OCI-LY3 (cell line): Measurements from ENCODE around the gene SLC24A4.

Source experiments
- H2AFZ ChIP-seq: fragments of 200-600, 300-600 bp; shearing (Covaris generic); 2 replicates; pipeline ENCODE4 v1.6.0; 2014; ENCODE audit warnings: antibody characterized with exemption, low read depth, low read length
- H3K27ac ChIP-seq: fragments of 200-600, 300-600 bp; sonication (generic); 2 replicates; pipeline ENCODE4 v1.5.1; 2014; ENCODE audit warnings: mild to moderate bottlenecking, low read length, moderate library complexity, mixed read lengths
- H3K27me3 ChIP-seq: fragments of 200-600, 300-600 bp; sonication (generic); 2 replicates; pipeline ENCODE4 v1.6.1; 2014; ENCODE audit warnings: low read depth, low read length, mixed read lengths
- H3K36me3 ChIP-seq: fragments of 200-600, 300-600 bp; sonication (generic); replicated peaks from 2 replicates; pipeline ENCODE3; 2014; ENCODE audit warnings: low read depth, low read length, mixed read lengths
- H3K4me1 ChIP-seq: fragments of 300-600, 200-600 bp; sonication (generic); 2 replicates; pipeline ENCODE4 v1.6.1; 2014; ENCODE audit warnings: low read length, mixed read lengths
- H3K4me2 ChIP-seq: fragments of 200-600, 300-600 bp; sonication (generic); 2 replicates; pipeline ENCODE4 v1.6.1; 2014; ENCODE audit warnings: low read length, mixed read lengths
- H3K4me3 ChIP-seq: fragments of 300-600, 200-600 bp; sonication (generic); 2 replicates; pipeline ENCODE4 v1.5.1; 2014; ENCODE audit warnings: antibody characterized with exemption, mild to moderate bottlenecking, low read length, moderate library complexity
- H3K79me2 ChIP-seq: fragments of 300-600, 200-600 bp; shearing (Covaris generic); 2 replicates; pipeline ENCODE4 v1.6.1; 2014; ENCODE audit warnings: mild to moderate bottlenecking, low read length, mixed read lengths
- H3K9ac ChIP-seq: fragments of 300-600, 200-600 bp; shearing (Covaris generic); 2 replicates; pipeline ENCODE4 v1.6.0; 2014; ENCODE audit warnings: mild to moderate bottlenecking, low read length, moderate library complexity
- H3K9me3 ChIP-seq: fragments of 200-600, 300-600 bp; shearing (Covaris generic); 2 replicates; pipeline ENCODE4 v1.6.1; 2014; ENCODE audit warnings: low read length, mixed read lengths; ENCODE audit not compliant: insufficient read depth
- H4K20me1 ChIP-seq: fragments of 200-600, 300-600 bp; sonication (generic); 2 replicates; pipeline ENCODE4 v1.6.1; 2016; ENCODE audit warnings: low read length, mixed read lengths; ENCODE audit not compliant: insufficient read depth
- CTCF ChIP-seq: fragments of 200-600, 300-600 bp; sonication (generic); IDR thresholded peaks from 2 replicates; pipeline ENCODE4 v1.5.1; 2014; ENCODE audit warnings: antibody characterized with exemption, low read length, low read depth
- EZH2phosphoT487 ChIP-seq: fragments of 200-600 bp; shearing (Covaris generic); IDR thresholded peaks from 2 replicates; pipeline ENCODE4 v1.6.1; 2018; ENCODE audit warnings: antibody characterized with exemption, mixed run types, low read depth

SLC24A4 gene

GRCh38 chr14:92413379-92413778 is 90.4 kb downstream of the SLC24A4 start:
- peaks cover 15% of the 10 kb centered on the region for H3K4me1 ChIP-seq
- H2AFZ ChIP-seq: no peak overlapping the region
- no peaks in the 10 kb centered on the region for H3K27me3 ChIP-seq
- no peak overlapping the region for H3K27ac ChIP-seq
- no peak overlapping the region for H3K4me3 ChIP-seq
- H3K36me3 ChIP-seq: no peaks in the 10 kb centered on the region
- H3K79me2 ChIP-seq: no peaks in the 10 kb centered on the region
- no peaks in the 10 kb centered on the region for H4K20me1 ChIP-seq
- H3K9ac ChIP-seq: no peak overlapping the region
- no peak overlapping the region for H3K4me2 ChIP-seq
- H3K9me3 ChIP-seq: no peaks in the 10 kb centered on the region
- no peak for TF ChIP-seq CTCF
- TF ChIP-seq EZH2phosphoT487: no peak

- H3K36me3 ChIP-seq: no peaks in the 10 kb centered on the region
- H3K9ac ChIP-seq: no peak overlapping the region
- no peak for TF ChIP-seq CTCF
- no peak for TF ChIP-seq EZH2phosphoT487
- no peak overlapping the region for H3K27ac ChIP-seq
- H4K20me1 ChIP-seq: no peaks in the 10 kb centered on the region
- H3K27me3 ChIP-seq: no peaks in the 10 kb centered on the region
- H3K4me2 ChIP-seq: peak overlapping the region; percentile 30
- peaks cover 15% of the 10 kb centered on the region for H3K4me1 ChIP-seq
- no peaks in the 10 kb centered on the region for H3K9me3 ChIP-seq
- no peak overlapping the region; the same call in 1 of the 2 replicates for H2AFZ ChIP-seq
- no peaks in the 10 kb centered on the region for H3K79me2 ChIP-seq
- no peak overlapping the region for H3K4me3 ChIP-seq
Observed at GRCh38 chr14:92414690-92415445, 91.9 kb downstream of the SLC24A4 start.

DNA sequence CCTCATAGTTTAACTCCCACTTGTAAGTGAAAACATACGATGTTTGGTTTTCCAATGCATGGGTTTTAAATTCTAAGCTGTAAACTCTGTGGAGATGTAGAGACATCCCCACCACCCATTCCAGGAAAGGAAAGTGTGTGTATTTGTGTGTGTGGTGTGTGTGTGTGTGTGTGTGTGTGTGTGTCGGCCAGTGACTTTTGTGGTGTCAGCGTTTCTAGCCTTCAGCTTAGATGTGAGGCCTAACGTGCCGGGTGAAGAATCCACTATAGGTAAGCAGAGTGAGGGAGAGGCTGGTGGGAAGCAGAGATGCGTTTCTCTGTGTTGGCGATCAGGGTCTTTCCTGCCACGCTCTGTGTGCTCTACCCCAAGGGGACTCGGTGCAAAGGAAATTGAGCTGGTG is 93.0 kb downstream of the SLC24A4 start:
- Histone ChIP-seq H4K20me1 (no peaks in the 10 kb centered on the region), H3K36me3 (no peaks in the 10 kb centered on the region), H3K4me3 (no peak overlapping the region), H3K9ac (no peak overlapping the region), H3K27ac (no peak overlapping the region), H3K9me3 (no peaks in the 10 kb centered on the region), H3K4me2 (no peak overlapping the region), H2AFZ (no peak overlapping the region), H3K4me1 (peaks cover 15% of the 10 kb centered on the region), H3K27me3 (no peaks in the 10 kb centered on the region), H3K79me2 (no peaks in the 10 kb centered on the region)
- TF ChIP-seq CTCF (no peak), EZH2phosphoT487 (no peak)

DNA sequence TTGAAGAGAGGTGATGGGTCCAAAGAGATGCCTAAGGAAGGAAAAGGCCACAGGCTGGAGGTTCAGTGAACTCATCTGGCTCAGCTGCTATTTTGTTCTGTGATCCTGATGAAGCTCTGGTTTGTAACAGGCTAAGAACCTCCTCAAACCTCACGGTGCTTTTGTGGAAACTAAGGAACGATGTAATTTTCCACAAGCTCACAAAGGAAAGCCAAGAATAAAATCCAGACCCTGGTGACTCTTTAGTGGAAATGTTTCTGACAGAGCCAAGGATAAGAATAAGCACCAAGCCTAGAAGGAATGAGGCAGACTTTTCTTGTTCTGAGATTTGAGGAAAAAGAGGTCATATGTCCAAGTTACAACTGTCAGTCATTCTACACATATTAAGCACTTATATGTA is 93.6 kb downstream of the SLC24A4 start:
- Histone ChIP-seq H2AFZ (no peak overlapping the region), H3K27me3 (no peaks in the 10 kb centered on the region), H3K27ac (no peak overlapping the region), H3K4me1 (peaks cover 15% of the 10 kb centered on the region), H4K20me1 (no peaks in the 10 kb centered on the region), H3K9me3 (no peaks in the 10 kb centered on the region), H3K4me2 (no peak overlapping the region), H3K36me3 (no peaks in the 10 kb centered on the region), H3K9ac (no peak overlapping the region), H3K4me3 (no peak overlapping the region), H3K79me2 (no peaks in the 10 kb centered on the region)
- no peak for TF ChIP-seq CTCF
- TF ChIP-seq EZH2phosphoT487: no peak
